AG09319 (cell line): ENCODE data around the gene GINS1.

ENCODE experiments used
- DNase-seq: peaks from one replicate; pipeline ENCODE4 v3.0.0-alpha.2; 2010; ENCODE audit warnings: low read depth; ENCODE audit errors: extremely low read depth
- CTCF ChIP-seq: IDR thresholded peaks from 2 replicates; pipeline ENCODE4 v1.5.1; 2011; ENCODE audit warnings: low read depth, mild to moderate bottlenecking, inconsistent platforms, low read length, moderate library complexity

The GINS1 gene

GRCh38 chr20:25407311-25408169 is at the start of gene GINS1:
TSS of gene GINS1 (plus strand) at chr20:25407673. CDS start at chr20:25407821, 148 bp downstream.
- no peak for TF ChIP-seq CTCF
- no peak for DNase-seq

GRCh38 chr20:25360631-25361286 is 46.7 kb upstream of the GINS1 start:
- DNase-seq: no peak

GRCh38 chr20:25361287-25361683 is 46.2 kb upstream of the GINS1 start:
- no peak for TF ChIP-seq CTCF
- DNase-seq: no peak

More at GRCh38 chr20:25360631-25361286, 46.7 kb upstream of the GINS1 start:
- TF ChIP-seq CTCF: no peak

GRCh38 chr20:25364180-25364788 is 43.2 kb upstream of the GINS1 start:
- DNase-seq: no peak
- no peak for TF ChIP-seq CTCF

- no peak for DNase-seq
- TF ChIP-seq CTCF: no peak
Observed at GRCh38 chr20:25364879-25365699, 42.4 kb upstream of the GINS1 start.

- no peak for TF ChIP-seq CTCF
- DNase-seq: no peak
Observed at GRCh38 chr20:25368526-25368925, 38.9 kb upstream of the GINS1 start.
